KBM-7 (cell line): ENCODE results near the gene PEX19.
"Not testable (repeated sequence)": the region's sequence is repeated elsewhere in the genome, so short reads cannot be mapped to it uniquely, and the experiment has no call there.

Experiments
- DNase-seq: peaks from one replicate; pipeline ENCODE4 v3.0.0-alpha.2; 2015
- in situ Hi-C: fragments of 300-500 bp; cut with MboI; formaldehyde crosslinking; loops from 2 replicates; pipeline ENCODE4 v1.14.3; 2020; ENCODE audit warnings: low sequenced_read_pairs, low pct_unique_long_range_greater_than_20kb, mixed read lengths

PEX19 gene, protein sequence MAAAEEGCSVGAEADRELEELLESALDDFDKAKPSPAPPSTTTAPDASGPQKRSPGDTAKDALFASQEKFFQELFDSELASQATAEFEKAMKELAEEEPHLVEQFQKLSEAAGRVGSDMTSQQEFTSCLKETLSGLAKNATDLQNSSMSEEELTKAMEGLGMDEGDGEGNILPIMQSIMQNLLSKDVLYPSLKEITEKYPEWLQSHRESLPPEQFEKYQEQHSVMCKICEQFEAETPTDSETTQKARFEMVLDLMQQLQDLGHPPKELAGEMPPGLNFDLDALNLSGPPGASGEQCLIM

GRCh38 chr1:160284782-160285344, at the start of gene PEX19:
PEX19 (minus strand) TSS chr1:160285133; CDS start chr1:160285124, 9 bp downstream.
- DNase-seq, result peak; percentile 94
- in situ Hi-C loops, result no loop called here

DNA sequence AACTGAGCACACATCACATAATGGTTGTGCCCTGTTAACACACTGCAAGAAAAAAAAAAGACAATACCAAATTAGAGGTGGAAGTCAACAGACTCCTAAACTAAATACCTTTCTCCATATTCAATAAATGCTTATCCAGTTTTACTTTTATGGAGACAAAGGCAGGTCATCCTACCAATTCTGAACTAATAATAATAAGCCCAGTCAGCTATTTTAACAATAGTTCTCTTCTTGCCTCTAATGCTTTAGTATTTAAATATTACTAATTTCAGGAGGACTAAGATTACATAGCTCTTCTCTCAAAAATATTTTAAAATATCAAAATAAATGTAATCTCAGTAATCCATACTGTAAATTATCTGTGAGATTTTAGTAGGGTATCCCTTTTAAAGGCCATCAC, 47.6 kb upstream of the PEX19 start:
- in situ Hi-C loops, result no loop called here

DNA sequence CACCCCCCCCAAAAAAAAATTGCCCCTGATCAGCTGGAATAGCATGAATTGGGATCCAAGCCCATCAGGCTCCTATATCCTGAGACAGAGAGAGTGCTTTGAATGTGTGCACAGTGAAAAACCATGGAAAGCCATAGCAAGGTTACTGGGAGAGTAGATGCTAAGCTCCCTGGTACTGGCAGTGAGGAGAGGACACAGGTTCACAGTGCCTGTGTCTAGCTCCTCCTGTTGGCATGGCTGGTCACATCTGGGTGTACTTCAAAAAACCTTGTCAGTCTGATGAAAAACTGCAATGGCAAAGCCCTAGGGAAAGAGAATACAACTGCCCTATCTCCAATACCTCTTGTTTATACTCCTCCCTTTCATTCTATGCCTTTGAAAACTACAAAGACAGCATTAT, 45.2 kb upstream of the PEX19 start:
- no peak for DNase-seq
- in situ Hi-C loops, result no loop called here

More for the DNA sequence above, 47.6 kb upstream of the PEX19 start:
- no peak for DNase-seq

GRCh38 chr1:160328184-160328583, 43.3 kb upstream of the PEX19 start:
- DNase-seq, result no peak
- in situ Hi-C loops, result no loop called here

- DNase-seq, result no peak
- in situ Hi-C loops, result no loop called here
These were observed 41.5 kb upstream of the PEX19 start for GRCh38 chr1:160326418-160326817.

DNA sequence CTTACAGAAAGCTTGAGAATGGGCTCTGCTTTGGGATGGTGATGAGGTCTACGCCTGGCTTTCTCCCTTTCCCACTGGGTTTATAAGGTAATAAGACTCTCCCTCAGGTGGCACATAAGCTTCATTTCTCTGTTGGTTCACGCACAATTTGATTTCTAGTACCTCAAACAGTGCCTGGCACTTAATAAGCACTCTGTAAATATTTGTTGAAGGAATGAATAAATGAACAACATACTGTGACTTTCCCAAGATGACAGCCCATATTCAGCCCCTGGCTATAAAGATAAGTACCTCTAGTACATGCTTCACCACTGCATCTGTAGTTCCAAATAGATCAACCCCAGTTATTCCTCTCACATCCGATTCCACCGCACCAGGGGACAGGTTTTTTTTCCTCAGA, 40.3 kb upstream of the PEX19 start:
- DNase-seq, result no peak
- in situ Hi-C loops, result no loop called here

- in situ Hi-C loops, result no loop called here
- no peak for DNase-seq
These were observed 37.9 kb upstream of the PEX19 start for GRCh38 chr1:160322831-160323230.

- DNase-seq, result no peak
- in situ Hi-C loops, result no loop called here
These were observed 30.4 kb upstream of the PEX19 start for GRCh38 chr1:160315359-160315758.

DNA sequence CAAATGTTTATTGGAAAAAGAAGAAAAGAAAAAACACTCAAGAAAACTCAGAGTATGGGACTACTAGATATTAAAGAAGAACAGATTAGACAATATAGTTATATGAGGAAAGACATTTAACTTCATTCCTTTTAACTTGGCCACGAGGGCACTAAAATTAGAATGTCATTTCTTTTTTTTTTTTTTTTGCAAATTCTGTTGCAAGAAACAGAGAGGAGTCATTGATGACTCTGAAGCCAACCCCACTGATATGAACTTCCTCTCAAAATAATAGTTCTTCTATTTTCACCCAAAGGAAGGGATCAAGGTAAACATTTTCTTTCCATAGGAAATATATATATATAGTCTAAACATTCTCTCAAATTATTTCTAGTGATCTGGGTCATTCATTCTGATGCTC, 24.6 kb upstream of the PEX19 start:
- in situ Hi-C loops, result no loop called here
- DNase-seq, result no peak

- DNase-seq, result no peak
- in situ Hi-C loops, result no loop called here
These were observed 24.2 kb upstream of the PEX19 start for GRCh38 chr1:160309185-160309557.

GRCh38 chr1:160308451-160309184, 23.7 kb upstream of the PEX19 start:
- DNase-seq, result no peak
- in situ Hi-C loops, result no loop called here

DNA sequence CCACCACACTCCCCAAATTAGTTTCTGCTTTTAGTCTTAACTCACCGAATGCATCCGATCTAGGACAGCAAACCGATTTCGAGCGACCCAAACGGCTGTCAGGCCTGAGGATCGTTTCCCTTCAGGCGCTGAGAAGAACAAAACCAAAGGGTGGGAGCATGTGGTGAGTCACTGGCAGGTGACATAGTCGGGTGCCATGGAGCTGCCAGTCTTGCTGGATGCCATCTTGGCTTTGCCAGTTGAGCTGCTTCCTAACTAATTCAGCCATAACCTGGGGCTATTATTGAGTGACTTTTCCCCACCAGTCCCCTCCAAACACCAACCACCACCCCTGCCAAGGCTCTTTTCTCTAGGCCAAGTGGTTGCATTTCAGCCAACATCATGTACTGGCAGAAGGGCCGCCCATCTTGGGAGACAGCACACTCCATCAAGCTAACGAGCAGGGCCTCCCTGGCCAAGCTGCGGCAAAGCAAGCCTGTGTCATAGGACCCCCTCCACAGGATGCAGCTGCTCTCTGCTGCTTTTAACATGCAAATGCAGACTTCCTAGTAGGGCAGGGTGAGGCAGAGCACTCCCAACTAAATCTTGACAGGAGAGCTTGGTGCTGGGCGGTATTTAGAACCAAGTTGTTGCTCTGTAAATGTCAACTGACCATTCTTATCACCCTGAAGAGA, 22.3 kb upstream of the PEX19 start:
- in situ Hi-C loops, result no loop called here
- DNase-seq, result no peak

DNA sequence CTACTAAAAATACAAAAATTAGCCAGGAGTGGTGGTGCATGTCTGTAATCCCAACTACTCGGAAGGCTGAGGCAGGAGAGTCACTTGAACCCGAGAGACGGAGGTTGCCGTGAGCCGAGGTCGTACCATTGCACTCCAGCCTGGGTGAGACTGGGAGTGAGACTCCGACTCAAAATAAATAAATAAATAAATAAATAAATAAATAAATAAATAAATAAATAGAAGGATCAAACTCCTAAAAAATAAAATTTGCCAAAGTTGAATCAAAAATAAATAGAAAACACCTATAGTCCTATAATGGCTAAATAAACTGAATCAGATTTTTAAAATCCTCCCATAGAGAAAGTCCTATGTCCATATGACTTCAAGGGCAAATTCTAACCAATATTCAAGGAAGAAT, 15.2 kb upstream of the PEX19 start:
- in situ Hi-C loops, result no loop called here
- no peak for DNase-seq

- in situ Hi-C loops, result no loop called here
- DNase-seq, result no peak
These were observed 11.1 kb upstream of the PEX19 start for GRCh38 chr1:160296036-160296435.

DNA sequence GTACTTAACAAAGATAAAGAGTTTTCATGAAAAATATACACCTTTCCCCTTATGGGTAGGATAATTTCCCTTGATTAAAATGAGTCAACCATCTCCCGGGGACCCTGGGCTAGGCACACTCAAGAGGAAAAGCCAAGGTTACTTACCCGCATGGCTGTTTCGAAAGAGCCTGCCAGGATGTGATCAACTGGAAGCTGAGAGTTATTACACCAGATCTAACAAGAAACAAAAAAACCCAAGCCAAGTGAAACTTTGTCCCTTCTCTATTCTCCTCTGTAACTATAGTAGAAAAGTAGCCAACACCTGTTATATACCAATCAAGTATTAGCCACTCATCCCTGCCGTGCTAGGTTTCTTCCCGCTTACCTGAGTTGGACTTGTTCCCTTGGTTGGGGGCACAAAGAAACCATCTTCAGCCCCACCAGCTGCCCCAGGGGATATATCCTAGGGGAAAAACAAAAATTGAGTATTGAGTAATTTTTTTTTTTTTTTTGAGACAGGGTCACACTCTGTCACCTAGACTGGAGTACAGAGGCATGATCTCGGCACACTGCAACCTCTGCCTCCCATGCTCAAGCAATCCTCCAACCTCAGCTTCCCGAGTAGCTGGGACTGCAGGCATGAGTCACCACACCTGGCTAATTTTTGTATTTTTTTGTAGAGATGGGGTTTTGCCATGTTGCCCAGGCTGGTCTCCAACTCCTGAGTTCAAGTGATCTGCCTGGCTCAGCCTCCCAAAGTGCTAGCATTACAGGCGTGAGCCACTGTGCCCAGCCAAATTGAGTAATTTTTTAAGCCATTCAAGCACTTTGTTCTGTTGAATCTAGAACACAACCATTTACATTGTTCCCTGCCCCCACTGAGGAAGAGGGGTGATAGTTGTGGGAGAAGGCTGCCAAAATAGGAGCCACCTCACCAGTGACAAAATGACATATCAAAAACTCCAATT, 8.4 kb upstream of the PEX19 start:
- in situ Hi-C loops, result no loop called here
- DNase-seq, result no peak

DNA sequence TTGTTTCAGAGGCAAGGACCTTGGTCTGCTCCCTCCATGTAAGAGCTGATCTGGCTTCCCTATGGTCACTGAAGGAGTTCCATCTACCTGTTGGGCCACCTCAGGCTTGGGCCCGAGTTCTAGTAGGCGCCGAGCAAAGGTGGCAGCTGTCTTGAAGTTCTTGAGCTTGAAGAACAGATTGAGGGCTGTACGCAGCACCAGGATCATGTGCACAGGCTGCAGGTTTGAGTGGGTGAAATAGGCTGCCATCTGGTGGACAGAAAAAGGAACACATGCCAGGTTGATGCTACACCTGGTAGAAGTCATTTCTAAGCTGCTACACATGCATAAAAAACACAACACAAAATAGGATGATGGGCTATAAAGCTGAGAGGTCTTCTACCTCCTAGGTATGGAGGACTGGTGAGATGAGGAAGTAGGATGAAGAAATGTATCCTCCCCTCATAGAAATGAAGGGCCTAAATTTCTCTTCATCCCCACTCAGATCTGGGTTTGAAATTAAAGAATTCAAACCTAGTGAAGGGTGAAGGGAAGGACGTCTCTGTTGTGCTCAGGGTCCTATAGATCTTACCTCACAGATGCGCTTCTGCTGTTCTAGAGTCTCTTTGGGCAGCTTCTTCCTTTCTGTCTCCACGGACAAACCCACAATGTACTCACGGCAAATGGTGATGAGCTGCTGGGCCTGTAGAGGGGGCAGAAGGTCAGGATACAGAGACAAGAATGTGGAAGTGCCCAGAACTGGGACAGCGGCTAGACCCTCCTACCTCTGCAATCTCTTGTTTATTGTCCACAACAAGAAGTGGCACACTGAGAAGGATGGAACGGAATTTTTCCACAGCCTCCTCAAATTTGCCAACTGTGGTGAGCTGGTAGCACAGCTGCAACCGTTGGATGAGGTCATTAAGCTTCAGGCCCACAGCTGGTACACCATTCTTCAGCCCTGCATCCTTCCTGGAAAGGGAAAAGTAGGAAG, 6.6 kb upstream of the PEX19 start:
- in situ Hi-C loops, result no loop called here
- DNase-seq, result peak; percentile 86

GRCh38 chr1:160287769-160288168, 2.8 kb upstream of the PEX19 start:
- DNase-seq, in situ Hi-C loops: not testable (repeated sequence)

GRCh38 chr1:160285506-160285905, 573 bp upstream of the PEX19 start:
- in situ Hi-C loops, result no loop called here
- DNase-seq, result no peak
